GM23248 (cell line): ENCODE measurements around the gene MRNIP. TPM values are rescaled to one million over a fixed set of nuclear protein-coding genes. Genes with fewer than 3 reads are reported as not detected.
"Not testable (repeated sequence)": the region's sequence is repeated elsewhere in the genome, so short reads cannot be mapped to it uniquely, and the experiment has no call there.

Experiments
- DNase-seq: peaks from one replicate; pipeline ENCODE4 v3.0.0-alpha.2; 2015
- H2AFZ ChIP-seq: fragments of 200-600 bp; sonication (generic); 2 replicates; pipeline ENCODE4 v1.6.1; 2016; ENCODE audit warnings: antibody characterized with exemption
- H3F3A ChIP-seq: fragments of 200-600 bp; sonication (generic); 2 replicates; pipeline ENCODE4 v1.6.1; 2016; ENCODE audit warnings: mild to moderate bottlenecking, antibody characterized with exemption, mixed run types; ENCODE audit not compliant: insufficient read depth
- H3K27ac ChIP-seq: fragments of 200-600 bp; sonication (generic); 2 replicates; pipeline ENCODE4 v1.5.1; 2016; ENCODE audit warnings: mild to moderate bottlenecking
- H3K27me3 ChIP-seq: fragments of 200-600 bp; sonication (generic); replicated peaks from 2 replicates; pipeline ENCODE4 v1.6.1; 2016; ENCODE audit warnings: mild to moderate bottlenecking; ENCODE audit not compliant: insufficient read depth
- H3K36me3 ChIP-seq: fragments of 200-600 bp; sonication (generic); 2 replicates; pipeline ENCODE4 v1.6.1; 2016; ENCODE audit warnings: low read depth, mild to moderate bottlenecking
- H3K4me1 ChIP-seq: fragments of 200-600 bp; sonication (generic); 2 replicates; pipeline ENCODE4 v1.6.1; 2016; ENCODE audit warnings: mild to moderate bottlenecking; ENCODE audit not compliant: insufficient read depth
- H3K4me2 ChIP-seq: fragments of 200-600 bp; sonication (generic); one replicate; pipeline ENCODE4 v1.6.1; 2016; ENCODE audit warnings: mild to moderate bottlenecking; ENCODE audit not compliant: unreplicated experiment
- H3K4me3 ChIP-seq: fragments of 200-600 bp; sonication (generic); 2 replicates; pipeline ENCODE4 v1.5.1; 2016; ENCODE audit warnings: mild to moderate bottlenecking
- H3K79me2 ChIP-seq: fragments of 200-600 bp; sonication (generic); 2 replicates; pipeline ENCODE4 v1.6.1; 2016; ENCODE audit warnings: mild to moderate bottlenecking; ENCODE audit not compliant: insufficient read depth
- H3K9ac ChIP-seq: fragments of 200-600 bp; sonication (generic); 2 replicates; pipeline ENCODE4 v1.6.1; 2016; ENCODE audit warnings: mild to moderate bottlenecking
- H3K9me2 ChIP-seq: fragments of 200-600 bp; sonication (generic); 2 replicates; pipeline ENCODE4 v1.6.1; 2016; ENCODE audit warnings: mixed run types, mild to moderate bottlenecking, moderate library complexity; ENCODE audit not compliant: insufficient read depth
- H3K9me3 ChIP-seq: fragments of 200-600 bp; sonication (generic); one replicate; pipeline ENCODE4 v1.6.1; 2017; ENCODE audit warnings: low read depth
- H4K20me1 ChIP-seq: fragments of 200-600 bp; sonication (generic); 2 replicates; pipeline ENCODE4 v1.6.0; 2016; ENCODE audit not compliant: insufficient read depth
- EZH2 ChIP-seq: fragments of 200-600 bp; sonication (generic); IDR thresholded peaks from 2 replicates; pipeline ENCODE4 v1.6.1; 2018; ENCODE audit warnings: antibody characterized with exemption, mild to moderate bottlenecking; ENCODE audit not compliant: insufficient read depth, poor library complexity, severe bottlenecking
- EZH2phosphoT487 ChIP-seq: fragments of 200-600 bp; sonication (generic); IDR thresholded peaks from 2 replicates; pipeline ENCODE4 v1.6.1; 2018; ENCODE audit warnings: antibody characterized with exemption, moderate library complexity, mild to moderate bottlenecking, low read depth; ENCODE audit not compliant: insufficient read depth
- WGBS, 2 experiments: methylation state at CpG; one replicate each; pipeline ENCODE4 v1.1.6; 2015 to 2017; ENCODE audit warnings: low lambda C conversion rate in 2 of 2, low coverage in 1 of 2; ENCODE audit errors: missing lambda C conversion rate in 2 of 2; 5-methylcytosine and 5-hydroxymethylcytosine counted together
- in situ Hi-C: fragments of 300-500 bp; cut with MboI; formaldehyde crosslinking; loops from 2 replicates; pipeline ENCODE4 v1.15.0; 2020
- polyA plus RNA-seq: library from polyadenylated mRNA; unstranded; fragments of >200 nt; fragmentation: Nextera tagmentation; extraction: Ambion mirVana; gene quantifications from 2 replicates; pipeline ENCODE4 v1.2.1, GENCODE V29; 2016
- total RNA-seq: library from RNA; depleted of rRNA; stranded (reverse); fragments of >200 nt; shearing (Covaris generic); gene quantifications from 2 replicates; pipeline ENCODE4 v1.2.3, GENCODE V29; 2014

Gene MRNIP
- total and polyA plus RNA-seq, 2 experiments from 2014 or later = 14.1 to 17.3 TPM

DNA sequence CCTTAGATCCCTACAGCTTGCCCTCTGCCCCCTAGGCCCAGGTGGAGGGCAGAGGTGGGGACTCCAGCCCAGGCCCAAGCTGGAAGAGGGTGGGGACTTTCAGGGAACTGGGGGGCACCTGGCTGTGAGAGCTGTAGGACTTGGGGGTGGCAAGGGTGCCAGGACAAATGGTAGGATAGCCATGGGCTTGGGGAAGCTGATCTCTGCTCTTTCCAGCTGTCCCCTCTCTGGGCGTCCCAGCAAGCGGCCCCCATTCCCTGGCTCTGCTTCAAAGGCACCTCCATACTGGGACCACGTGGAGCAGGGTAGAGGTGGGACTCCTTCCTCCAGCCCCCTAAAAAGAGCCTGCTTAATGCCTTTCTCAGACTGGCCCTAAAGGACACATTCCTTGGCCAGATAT lies 64.4 kb downstream of the MRNIP start:
- no peaks in the 10 kb centered on the region for H3K9me2 ChIP-seq
- H3K9ac ChIP-seq = no peak overlapping the region
- 81 to 82% methylated on average over 3 of the region's 3 CpGs for WGBS, 2 experiments
- TF ChIP-seq EZH2phosphoT487 = no peak
- TF ChIP-seq EZH2 = no peak
- in situ Hi-C loops = no loop called here
- H3K27ac ChIP-seq = no peak overlapping the region
- H3K4me2 ChIP-seq = peak overlapping the region; percentile 32
- no peak overlapping the region; the same call in 1 of the 2 replicates for H2AFZ ChIP-seq
- no peak overlapping the region for H3K4me3 ChIP-seq
- H3K4me1 ChIP-seq = no peaks in the 10 kb centered on the region
- no peaks in the 10 kb centered on the region for H4K20me1 ChIP-seq
- H3K27me3 ChIP-seq = no peaks in the 10 kb centered on the region
- no peak for DNase-seq
- peaks cover 4% of the 10 kb centered on the region; the same call in 1 of the 2 replicates for H3K36me3 ChIP-seq
- peaks cover 5% of the 10 kb centered on the region for H3F3A ChIP-seq
- H3K9me3 ChIP-seq = no peaks in the 10 kb centered on the region
- no peaks in the 10 kb centered on the region for H3K79me2 ChIP-seq

DNA sequence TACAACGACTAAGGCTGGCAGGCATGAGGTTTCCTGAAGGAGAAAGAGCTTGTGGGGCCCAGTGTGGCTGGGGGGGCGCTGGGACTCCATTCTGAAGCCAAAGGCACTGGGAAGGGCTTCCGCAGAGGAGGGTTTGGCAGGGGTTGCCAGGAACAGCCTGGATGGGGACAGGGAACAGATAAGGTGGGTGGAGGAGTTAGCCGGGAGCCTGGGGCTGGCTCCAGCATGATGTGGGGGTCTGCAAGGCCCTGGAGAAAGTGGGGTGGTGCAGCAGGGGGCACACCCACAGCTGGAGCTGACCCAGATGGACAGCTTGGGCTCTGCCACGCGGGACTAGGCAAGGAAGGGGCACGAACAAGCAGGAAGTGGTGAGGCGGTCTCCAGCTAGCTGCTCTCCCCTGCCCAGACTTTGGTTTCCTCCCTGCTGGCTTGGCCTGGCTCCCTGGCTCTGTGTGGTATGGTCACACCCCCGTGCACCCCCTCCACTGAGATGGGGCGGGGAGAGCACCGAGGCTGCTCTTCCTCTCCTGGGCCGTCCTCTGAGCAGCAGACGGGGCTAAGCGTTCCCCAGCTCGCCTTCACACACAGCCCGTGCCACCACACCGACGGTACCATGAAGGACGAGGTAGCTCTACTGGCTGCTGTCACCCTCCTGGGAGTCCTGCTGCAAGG lies 65.0 kb downstream of the MRNIP start, which contains the start of gene LTC4S:
LTC4S (plus strand) TSS at position 519 of the 672 bp plus-strand sequence; CDS start at position 614, 95 bp downstream.
- Histone ChIP-seq H3K9me2 (no peaks in the 10 kb centered on the region), H3K4me1 (no peaks in the 10 kb centered on the region), H3K4me2 (peak within 1 kb of the TSS; percentile 32), H3K27ac (no peak within 1 kb of the TSS), H3K4me3 (no peak within 1 kb of the TSS), H3K36me3 (peaks cover 4% of the 10 kb centered on the region; the same call in 1 of the 2 replicates), H4K20me1 (no peaks in the 10 kb centered on the region), H3K27me3 (no peaks in the 10 kb centered on the region), H3K79me2 (no peaks in the 10 kb centered on the region), H3K9me3 (no peaks in the 10 kb centered on the region), H3K9ac (no peak within 1 kb of the TSS), H2AFZ (no peak within 1 kb of the TSS; the same call in 1 of the 2 replicates), H3F3A (peaks cover 5% of the 10 kb centered on the region)
- WGBS, 2 experiments = 14 to 20% methylated on average over 16 to 19 of the region's 19 CpGs
- DNase-seq = peak; percentile 64
- in situ Hi-C loops = no loop called here
- no peak for TF ChIP-seq EZH2
- no peak for TF ChIP-seq EZH2phosphoT487

DNA sequence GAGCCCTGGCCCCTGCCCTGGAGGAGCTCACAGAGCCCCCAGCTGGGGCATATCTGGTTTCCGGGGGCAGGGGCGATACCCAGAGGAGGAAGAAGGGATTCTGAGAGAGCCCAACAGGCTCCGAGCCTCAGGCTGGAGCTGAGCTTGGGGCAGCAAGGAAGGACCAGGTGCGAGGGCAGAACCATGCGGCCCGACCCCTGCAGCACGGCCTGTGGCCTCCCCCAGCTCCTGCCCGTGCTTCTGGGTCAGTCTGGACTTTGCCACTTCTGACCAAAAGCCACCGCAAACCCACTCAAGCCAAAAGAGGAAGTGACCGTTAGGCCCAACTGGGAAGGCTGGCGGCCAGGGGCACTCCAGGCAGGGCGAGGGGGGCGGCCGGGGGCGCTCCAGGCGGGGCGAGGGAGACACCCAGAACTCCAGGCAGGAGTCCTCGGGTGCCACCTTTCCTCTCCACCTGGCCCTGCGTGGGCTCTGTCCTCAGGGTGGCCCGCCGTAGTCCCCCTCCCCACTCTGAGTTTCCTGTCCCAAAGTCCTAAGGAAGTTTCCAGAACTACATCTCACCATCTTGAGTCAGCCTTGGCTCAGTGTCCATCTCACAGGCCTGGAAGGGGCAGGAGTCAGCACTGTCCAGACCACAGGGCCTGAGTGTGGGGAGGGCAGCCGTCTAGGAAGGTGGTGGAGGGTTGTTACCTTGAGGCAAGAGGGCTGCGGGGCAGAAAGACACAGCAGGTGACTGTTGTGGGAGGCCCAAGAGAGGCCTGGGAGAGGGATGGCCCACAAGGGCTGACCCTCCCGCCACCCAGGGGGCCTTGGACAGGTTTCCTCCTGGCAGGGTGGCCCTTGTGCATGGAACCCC lies 65.8 kb downstream of the MRNIP start:
- in situ Hi-C loops = no loop called here
- H3K36me3 ChIP-seq = peaks cover 4% of the 10 kb centered on the region; the same call in 1 of the 2 replicates
- no peak for DNase-seq
- H3K4me2 ChIP-seq = no peak overlapping the region
- TF ChIP-seq EZH2 = no peak
- TF ChIP-seq EZH2phosphoT487 = no peak
- 91 to 94% methylated on average over 20 to 24 of the region's 24 CpGs for WGBS, 2 experiments
- H4K20me1 ChIP-seq = no peaks in the 10 kb centered on the region
- H3K79me2 ChIP-seq = no peaks in the 10 kb centered on the region
- no peak overlapping the region for H3K9ac ChIP-seq
- H3K9me2 ChIP-seq = no peaks in the 10 kb centered on the region
- no peak overlapping the region for H3K27ac ChIP-seq
- no peak overlapping the region for H3K4me3 ChIP-seq
- H3K9me3 ChIP-seq = no peaks in the 10 kb centered on the region
- H3F3A ChIP-seq = peaks cover 5% of the 10 kb centered on the region
- no peak overlapping the region; the same call in 1 of the 2 replicates for H2AFZ ChIP-seq
- H3K4me1 ChIP-seq = no peaks in the 10 kb centered on the region
- no peaks in the 10 kb centered on the region for H3K27me3 ChIP-seq

DNA sequence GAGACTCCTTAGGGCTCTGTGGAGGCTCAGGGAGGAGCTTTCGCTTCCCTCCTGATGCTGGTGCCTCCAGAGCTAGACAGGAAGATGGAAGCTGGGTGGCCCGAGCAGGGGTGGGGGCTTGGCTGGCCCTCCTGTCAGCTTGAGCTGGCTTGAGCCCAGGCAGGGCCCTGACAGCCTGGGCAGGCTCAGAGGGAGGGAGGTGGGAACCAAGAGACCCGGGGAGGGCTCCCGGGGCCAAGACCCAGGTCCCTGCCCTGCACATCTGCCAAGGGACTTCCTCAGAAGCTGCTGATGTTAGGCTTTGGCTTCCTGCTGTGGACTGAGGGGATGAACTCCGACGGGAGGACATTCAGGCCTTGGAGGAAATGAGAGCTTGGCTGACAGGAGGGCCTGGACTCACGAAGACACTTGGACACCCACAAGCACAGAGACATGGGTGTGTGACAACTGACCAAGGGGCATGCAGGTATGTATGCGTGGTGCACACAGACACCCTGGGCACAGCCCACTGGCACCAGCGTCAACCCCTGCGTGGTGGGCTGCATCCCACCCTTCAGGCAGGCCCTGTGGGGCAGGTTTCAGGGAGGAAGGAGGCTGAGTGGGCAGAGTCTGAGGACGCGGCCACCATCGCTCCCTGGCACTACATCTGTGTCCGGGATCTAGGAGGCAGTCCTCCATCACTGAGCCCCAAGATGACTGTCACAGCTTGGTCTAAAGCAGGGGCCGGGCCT lies 66.6 kb downstream of the MRNIP start:
- Histone ChIP-seq H3K9ac (no peak overlapping the region), H3F3A (peaks cover 5% of the 10 kb centered on the region), H2AFZ (no peak overlapping the region), H3K36me3 (no peaks in the 10 kb centered on the region), H3K27me3 (no peaks in the 10 kb centered on the region), H3K9me2 (no peaks in the 10 kb centered on the region), H3K9me3 (no peaks in the 10 kb centered on the region), H3K27ac (no peak overlapping the region), H3K4me3 (no peak overlapping the region), H3K4me2 (no peak overlapping the region), H3K4me1 (no peaks in the 10 kb centered on the region), H3K79me2 (no peaks in the 10 kb centered on the region), H4K20me1 (no peaks in the 10 kb centered on the region)
- WGBS, 2 experiments = 65 to 70% methylated on average over 15 of the region's 15 CpGs
- DNase-seq = no peak
- TF ChIP-seq EZH2phosphoT487 (no peak), EZH2 (no peak)
- in situ Hi-C loops = no loop called here

DNA sequence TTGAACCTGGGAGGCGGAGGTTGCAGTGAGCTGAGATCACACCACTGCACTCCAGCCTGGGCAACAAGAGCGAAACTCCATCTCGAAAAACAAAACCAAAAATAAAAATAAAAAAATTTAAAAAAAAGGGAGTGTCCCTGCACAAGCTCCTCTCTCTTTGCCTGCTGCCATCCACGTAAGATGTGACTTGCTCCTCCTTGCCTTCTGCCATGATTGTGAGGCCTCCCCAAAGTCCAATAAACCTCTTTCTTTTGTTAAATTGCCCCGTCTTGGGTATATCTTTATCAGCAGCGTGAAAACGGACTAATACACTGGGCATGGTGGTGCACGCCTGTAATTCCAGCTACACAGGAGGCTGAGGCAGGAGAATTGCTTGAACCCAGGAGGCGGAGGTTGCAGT lies 69.3 kb downstream of the MRNIP start:
- H3K27ac ChIP-seq, in situ Hi-C loops, H3K9me3 ChIP-seq, H3K79me2 ChIP-seq, H3K4me3 ChIP-seq, H3K4me2 ChIP-seq, H3K27me3 ChIP-seq, H3K9me2 ChIP-seq, H3F3A ChIP-seq, DNase-seq, H2AFZ ChIP-seq, H4K20me1 ChIP-seq, H3K36me3 ChIP-seq, H3K4me1 ChIP-seq, H3K9ac ChIP-seq: not testable (repeated sequence)
- WGBS, 2 experiments = 90 to 93% methylated on average over 8 to 9 of the region's 9 CpGs
